ENCODE results near the gene FNIP1.

GRCh38 chr5:131740477-131740876 lies 56.3 kb downstream of the FNIP1 start:
- TF ChIP-seq POLR2AphosphoS5 (IDR thresholded peaks at IDR 0.05; ENCODE audit: borderline replicate concordance, low read depth, low read length), result no peak
- TF ChIP-seq EZH2 (IDR thresholded peaks at IDR 0.05), result no peak
